Keratinocyte (primary cell): ENCODE measurements around the gene LTF. TPM values are rescaled to one million over a fixed set of nuclear protein-coding genes. Genes with fewer than 3 reads are reported as not detected.

Experiments
- DNase-seq: peaks from one replicate; pipeline ENCODE4 v3.0.0-alpha.2; 2011; ENCODE audit warnings: low read depth, missing footprints, low spot score
- FAIRE-seq: peaks from 2 replicates; lab custom pipeline; 2011; peaks lifted over from hg19 to GRCh38; lab: Jason Lieb, UNC
- H2AFZ ChIP-seq: 2 replicates; pipeline ENCODE4 v1.6.0; 2012; ENCODE audit warnings: low read length, control low read depth, inconsistent platforms; ENCODE audit not compliant: control insufficient read depth
- H3K27ac ChIP-seq: 2 replicates; pipeline ENCODE4 v1.5.1; 2011; ENCODE audit warnings: low read length; ENCODE audit not compliant: control insufficient read depth, insufficient read depth
- H3K27me3 ChIP-seq: 3 replicates; pipeline ENCODE4 v1.6.0; 2011; ENCODE audit warnings: low read length; ENCODE audit not compliant: control insufficient read depth, insufficient read depth; ENCODE audit errors: extremely low read depth
- H3K36me3 ChIP-seq, 2 experiments: 2 replicates in 1 of 2; 3 replicates in 1 of 2; pipeline ENCODE4 v1.5.1; 2011; ENCODE audit warnings: low read length in 2 of 2, mild to moderate bottlenecking in 1 of 2; ENCODE audit not compliant: control insufficient read depth in 2 of 2, insufficient read depth in 2 of 2; ENCODE audit errors: extremely low read depth in 1 of 2
- H3K4me1 ChIP-seq: 3 replicates; pipeline ENCODE4 v1.5.1; 2011; ENCODE audit warnings: low read length; ENCODE audit not compliant: control insufficient read depth, insufficient read depth; ENCODE audit errors: extremely low read depth
- H3K4me2 ChIP-seq: 3 replicates; pipeline ENCODE4 v1.6.0; 2011; ENCODE audit warnings: low read depth, low read length; ENCODE audit not compliant: control insufficient read depth, insufficient read depth; ENCODE audit errors: extremely low read depth
- H3K4me3 ChIP-seq, 3 experiments: fragments of 200-600 bp in 1 of 3; sonication (generic) in 1 of 3; 2 replicates in 2 of 3; 3 replicates in 1 of 3; pipeline ENCODE4 v1.5.1; 2011 to 2016; ENCODE audit warnings: low read length in 3 of 3, mild to moderate bottlenecking in 3 of 3, control low read depth in 2 of 3, inconsistent platforms in 1 of 3, low read depth in 1 of 3, mixed read lengths in 1 of 3, mixed run types in 1 of 3, moderate library complexity in 1 of 3; ENCODE audit not compliant: control insufficient read depth in 2 of 3, insufficient read depth in 2 of 3; ENCODE audit errors: extremely low read depth in 1 of 3
- H3K79me2 ChIP-seq: 2 replicates; pipeline ENCODE4 v1.6.0; 2012; ENCODE audit warnings: low read length; ENCODE audit not compliant: control insufficient read depth, insufficient read depth
- H3K9ac ChIP-seq: 3 replicates; pipeline ENCODE4 v1.6.0; 2011; ENCODE audit warnings: low read length; ENCODE audit not compliant: control insufficient read depth, insufficient read depth; ENCODE audit errors: extremely low read depth
- H3K9me1 ChIP-seq: 3 replicates; pipeline ENCODE4 v1.6.0; 2011; ENCODE audit warnings: low read length; ENCODE audit not compliant: control insufficient read depth, insufficient read depth; ENCODE audit errors: extremely low read depth
- H3K9me3 ChIP-seq: 2 replicates; pipeline ENCODE4 v1.5.1; 2012; ENCODE audit warnings: low read depth, low read length; ENCODE audit not compliant: control insufficient read depth
- H4K20me1 ChIP-seq: 3 replicates; pipeline ENCODE4 v1.6.0; 2011; ENCODE audit warnings: low read length; ENCODE audit not compliant: control insufficient read depth, insufficient read depth; ENCODE audit errors: extremely low read depth
- CTCF ChIP-seq, 3 experiments: IDR thresholded peaks in 1 of 3; conservative IDR thresholded peaks in 1 of 3; optimal IDR thresholded peaks in 1 of 3; 2 replicates in 2 of 3; 3 replicates in 1 of 3; pipeline versions ENCODE3 to v1.5.1; 2011; ENCODE audit warnings: low read length in 3 of 3, mild to moderate bottlenecking in 3 of 3, moderate library complexity in 2 of 3, control low read depth in 1 of 3, inconsistent platforms in 1 of 3; ENCODE audit not compliant: insufficient read depth in 2 of 3; ENCODE audit errors: extremely low read depth in 1 of 3
- EZH2 ChIP-seq: IDR thresholded peaks from one replicate; pipeline ENCODE4 v1.6.1; 2012; ENCODE audit warnings: inconsistent platforms, mild to moderate bottlenecking, low read length, moderate library complexity
- dilution Hi-C: fragments of 300-500 bp; cut with MboI; formaldehyde crosslinking; loops from one replicate; pipeline ENCODE4 v1.7.0; 2020; ENCODE audit warnings: low sequenced_read_pairs; ENCODE audit not compliant: extremely low pct_ligation_motif_present
- polyA plus RNA-seq, 5 experiments: library from polyadenylated mRNA; depleted of rRNA in 3 of 5; stranded (reverse) in 3 of 5; stranded (forward) in 1 of 5; unstranded in 1 of 5; fragments of >200 nt; gene quantifications; 1 replicate in 1 of 5; 2 replicates in 3 of 5; 3 replicates in 1 of 5; pipeline versions ENCODE4 v1.2.1 to v1.2.3, GENCODE V29; 2011 to 2012; ENCODE audit warnings: missing spikeins in 2 of 5, low read depth in 1 of 5, low replicate concordance in 1 of 5

The LTF gene
- polyA plus RNA-seq, 1 donor (not counting 4 experiments of a cell fraction or from before 2014, with no cell fraction given), result not detected

GRCh38 chr3:46429671-46430070 lies 35.0 kb downstream of the LTF start:
- Histone ChIP-seq H3K9me3 (no peaks in the 10 kb centered on the region), H4K20me1 (no peaks in the 10 kb centered on the region), H3K9ac (peak overlapping the region; percentile 60), H2AFZ (peak overlapping the region; percentile 44), H3K36me3 (no peaks in the 10 kb centered on the region), H3K79me2 (no peaks in the 10 kb centered on the region), H3K27me3 (no peaks in the 10 kb centered on the region), H3K4me2 (peak overlapping the region; percentile 52), H3K27ac (peak overlapping the region; percentile 92), H3K4me1 (peaks cover 32% of the 10 kb centered on the region), H3K9me1 (no peaks in the 10 kb centered on the region), H3K4me3 (no peak overlapping the region)
- no peak for TF ChIP-seq CTCF (optimal IDR thresholded peaks at IDR 0.05 in 1 of 3, IDR thresholded peaks at IDR 0.05 in 1 of 3, conservative IDR thresholded peaks at IDR 0.05 in 1 of 3; ENCODE audit: extremely low read depth in 1 of 3, insufficient read depth in 2 of 3, low read length in 3 of 3)
- no peak for TF ChIP-seq EZH2
- dilution Hi-C loops, result no loop called here
- DNase-seq, result peak; percentile 95
- peak; percentile 97 for FAIRE-seq

DNA sequence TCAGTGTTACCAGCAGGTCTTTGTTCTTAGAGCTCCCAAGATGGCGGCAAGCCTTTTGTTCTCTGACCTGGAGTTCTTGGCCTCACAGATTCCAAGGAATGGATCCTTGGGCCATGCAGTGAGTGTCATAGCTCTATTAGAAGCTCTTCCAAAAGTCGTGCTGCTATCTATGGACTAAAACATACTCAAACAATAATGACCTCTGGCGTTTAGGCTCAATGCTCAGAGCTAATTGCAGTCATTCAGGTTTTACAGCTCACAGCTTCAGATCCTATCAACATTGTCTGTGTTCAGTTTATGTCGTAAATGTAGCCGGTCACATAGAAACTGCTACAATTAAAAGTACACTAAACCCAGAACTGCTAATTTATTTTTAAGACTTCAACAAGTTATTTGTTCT lies 35.5 kb downstream of the LTF start:
- no peaks in the 10 kb centered on the region for H3K27me3 ChIP-seq
- DNase-seq, result no peak
- peak overlapping the region; percentile 44 for H2AFZ ChIP-seq
- no peaks in the 10 kb centered on the region for H3K36me3 ChIP-seq
- H3K9me3 ChIP-seq, result no peaks in the 10 kb centered on the region
- no peaks in the 10 kb centered on the region for H3K79me2 ChIP-seq
- H4K20me1 ChIP-seq, result no peaks in the 10 kb centered on the region
- H3K4me3 ChIP-seq, result no peak overlapping the region
- FAIRE-seq, result no peak
- peak overlapping the region; percentile 52 for H3K4me2 ChIP-seq
- no peak for TF ChIP-seq EZH2
- no peak for TF ChIP-seq CTCF (optimal IDR thresholded peaks at IDR 0.05 in 1 of 3, IDR thresholded peaks at IDR 0.05 in 1 of 3, conservative IDR thresholded peaks at IDR 0.05 in 1 of 3; ENCODE audit: extremely low read depth in 1 of 3, insufficient read depth in 2 of 3, low read length in 3 of 3)
- peak overlapping the region; percentile 60 for H3K9ac ChIP-seq
- H3K27ac ChIP-seq, result peak overlapping the region; percentile 92
- peaks cover 32% of the 10 kb centered on the region for H3K4me1 ChIP-seq
- dilution Hi-C loops, result no loop called here
- no peaks in the 10 kb centered on the region for H3K9me1 ChIP-seq
